GM12878 (cell line): ENCODE measurements around the gene INPP5D. TPM values are rescaled to one million over a fixed set of nuclear protein-coding genes. Genes with fewer than 3 reads are reported as not detected.
A peak's percentile ranks its signal among the peaks of the same experiment; 100 is the strongest.

Experiments
- ATAC-seq: fragments of 200-7000 bp; cut with Tn5 transposase; 3 replicates; pipeline ENCODE4 v1.9.1; 2020; ENCODE audit warnings: mild to moderate bottlenecking, moderate library complexity
- BruUV-seq: library from RNA; stranded (reverse); fragments of 400-500 nt; replicated peaks from 2 replicates; lab custom pipeline; 2021; lab: Mats Ljungman, UMichigan
- CTCF ChIA-PET: fragments of 300-600 bp; sonication (Branson Sonifier 250); formaldehyde crosslinking; extraction: SDS; loops from one replicate; lab custom pipeline; 2021; ENCODE audit warnings: inconsistent platforms; lab: Yijun Ruan, JAX
- POLR2A ChIA-PET: fragments of 350-600 bp; formaldehyde crosslinking; extraction: SDS; loops from one replicate; lab custom pipeline; 2021; ENCODE audit warnings: inconsistent platforms; lab: Charles Lee
- RAD21 ChIA-PET: fragments of 300-600 bp; sonication (Branson Sonifier 250); formaldehyde crosslinking; loops from one replicate; lab custom pipeline; 2023; ENCODE audit warnings: antibody characterized with exemption; ENCODE audit not compliant: unreplicated experiment; lab: Charles Lee
- SMC1A ChIA-PET: fragments of 300-600 bp; sonication (Branson Sonifier 250); formaldehyde crosslinking; loops from one replicate; lab custom pipeline; 2023; ENCODE audit not compliant: unreplicated experiment, uncharacterized antibody; lab: Charles Lee
- DNase-seq: peaks from one replicate; pipeline ENCODE4 v3.0.0-alpha.2; 2011; ENCODE audit warnings: low read depth, low spot score
- FAIRE-seq: peaks from 3 replicates; lab custom pipeline; 2011; peaks lifted over from hg19 to GRCh38; lab: Jason Lieb, UNC
- H2AFZ ChIP-seq: 2 replicates; pipeline ENCODE4 v1.6.0; 2011; ENCODE audit warnings: low read depth, low read length, control low read depth; ENCODE audit not compliant: control insufficient read depth
- H3K27ac ChIP-seq: 2 replicates; pipeline ENCODE4 v1.5.1; 2011; ENCODE audit warnings: control low read depth; ENCODE audit not compliant: control insufficient read depth, insufficient read depth
- H3K27me3 ChIP-seq, 2 experiments: replicated peaks in 1 of 2; 2 replicates each; pipeline versions ENCODE4 v1.6.0 to v1.6.1; 2011; ENCODE audit warnings: low read length in 1 of 2; ENCODE audit not compliant: control insufficient read depth in 2 of 2, insufficient read depth in 2 of 2
- H3K36me3 ChIP-seq, 2 experiments: 2 replicates each; pipeline ENCODE4 v1.5.1; 2011; ENCODE audit warnings: low read length in 1 of 2; ENCODE audit not compliant: control insufficient read depth in 2 of 2, insufficient read depth in 2 of 2
- H3K4me1 ChIP-seq: 2 replicates; pipeline ENCODE4 v1.6.1; 2011; ENCODE audit warnings: mild to moderate bottlenecking, low read length, moderate library complexity, mixed read lengths; ENCODE audit not compliant: control insufficient read depth, insufficient read depth
- H3K4me2 ChIP-seq: 2 replicates; pipeline ENCODE4 v1.6.0; 2011; ENCODE audit warnings: control low read depth; ENCODE audit not compliant: control insufficient read depth, insufficient read depth
- H3K4me3 ChIP-seq: fragments of 200-600 bp; sonication (generic); 2 replicates; pipeline ENCODE4 v1.5.1; 2016
- H3K79me2 ChIP-seq: 2 replicates; pipeline ENCODE4 v1.6.0; 2011; ENCODE audit warnings: low read length; ENCODE audit not compliant: control insufficient read depth, insufficient read depth
- H3K9ac ChIP-seq: 2 replicates; pipeline ENCODE4 v1.8.0; 2011; ENCODE audit warnings: low read length, control low read depth, mixed read lengths; ENCODE audit not compliant: control insufficient read depth, insufficient read depth
- H3K9me3 ChIP-seq: replicated peaks from 3 replicates; pipeline ENCODE4 v1.5.1; 2011; ENCODE audit warnings: mild to moderate bottlenecking, low read length; ENCODE audit not compliant: control insufficient read depth, insufficient read depth
- H4K20me1 ChIP-seq: 2 replicates; pipeline ENCODE4 v1.6.0; 2011; ENCODE audit not compliant: control insufficient read depth, insufficient read depth
- DPF2 ChIP-seq: fragments of 450-650 bp; IDR thresholded peaks from 2 replicates; pipeline ENCODE4 v1.6.1; 2017; ENCODE audit warnings: mild to moderate bottlenecking
- EED ChIP-seq: sonication (generic); IDR thresholded peaks from 2 replicates; pipeline ENCODE4 v1.6.1; 2016; ENCODE audit warnings: antibody characterized with exemption, low read depth
- ESRRA ChIP-seq: IDR thresholded peaks from 2 replicates; pipeline ENCODE4 v1.6.1; 2012; ENCODE audit warnings: mild to moderate bottlenecking, low read length, improper control_type of control experiment
- NR2C1 ChIP-seq: fragments of 450-650 bp; IDR thresholded peaks from 2 replicates; pipeline ENCODE4 v1.6.1; 2017; ENCODE audit warnings: antibody characterized with exemption, mild to moderate bottlenecking, moderate library complexity
- NR2F1 ChIP-seq: fragments of 450-650 bp; conservative IDR thresholded peaks from 2 replicates; pipeline ENCODE4 v1.6.1; 2017; ENCODE audit warnings: mild to moderate bottlenecking
- PKNOX1 ChIP-seq: fragments of 450-650 bp; IDR thresholded peaks from 2 replicates; pipeline ENCODE4 v1.6.1; 2016; ENCODE audit warnings: mild to moderate bottlenecking
- PRDM15 ChIP-seq: fragments of 450-650 bp; formaldehyde crosslinking; IDR thresholded peaks from 2 replicates; pipeline ENCODE4 v1.4.0; 2020; ENCODE audit warnings: mild to moderate bottlenecking, moderate library complexity
- RFX5 ChIP-seq: IDR thresholded peaks from 2 replicates; pipeline ENCODE4 v1.6.1; 2011; ENCODE audit warnings: low read depth, low read length, improper control_type of control experiment
- SMAD1 ChIP-seq: fragments of 450-650 bp; IDR thresholded peaks from 2 replicates; pipeline ENCODE4 v1.6.1; 2018; ENCODE audit warnings: mild to moderate bottlenecking, low read depth; ENCODE audit not compliant: partially characterized antibody
- ZBTB33 ChIP-seq: fragments of 450-650 bp; IDR thresholded peaks from 2 replicates; pipeline ENCODE4 v1.6.1; 2017; ENCODE audit warnings: mild to moderate bottlenecking
- ZNF687 ChIP-seq: fragments of 450-650 bp; IDR thresholded peaks from 2 replicates; pipeline ENCODE4 v1.6.1; 2017; ENCODE audit warnings: mild to moderate bottlenecking, moderate library complexity
- WGBS: methylation state at CpG from one replicate; pipeline ENCODE4 v1.1.6; 2016; ENCODE audit warnings: low lambda C conversion rate; ENCODE audit not compliant: insufficient replicate concordance, insufficient coverage; ENCODE audit errors: missing lambda C conversion rate; 5-methylcytosine and 5-hydroxymethylcytosine counted together
- in situ Hi-C: fragments of 300-500 bp; cut with MboI; formaldehyde crosslinking; loops from 9 replicates; pipeline ENCODE4 v1.14.3; 2018; ENCODE audit warnings: mixed read lengths
- intact Hi-C: fragments of 100-400 bp; cut with micrococcal nuclease; formaldehyde crosslinking; loops from one replicate; pipeline ENCODE4 v1.14.2; 2022; ENCODE audit not compliant: unreplicated experiment
- polyA plus RNA-seq, 11 experiments: library from polyadenylated mRNA; depleted of rRNA in 4 of 11; unstranded in 6 of 11; stranded (reverse) in 5 of 11; fragments of >200 nt; fragmentation: Nextera tagmentation in 4 of 11; fragmentation: Illumina TruSeq in 1 of 11; extraction: Ambion mirVana in 4 of 11; extraction: Trizol in 1 of 11; gene quantifications; 1 replicate in 1 of 11; 2 replicates in 10 of 11; pipeline versions ENCODE4 v1.2.1 to v1.2.3, GENCODE V29; 2011 to 2016; ENCODE audit warnings: inconsistent platforms in 2 of 11, missing spikeins in 2 of 11, low read depth in 1 of 11
- total RNA-seq, 4 experiments: library from RNA; depleted of rRNA in 3 of 4; stranded (reverse); fragments of >200 nt in 3 of 4; fragmentation: Illumina TruSeq in 1 of 4; extraction: Trizol in 1 of 4; gene quantifications; 2 replicates each; pipeline versions ENCODE4 v1.2.1 to v1.2.3, GENCODE V29; 2013 to 2021

INPP5D gene
- total and polyA plus RNA-seq, 10 of the 15 experiments (the other 5 are each of a cell fraction or from before 2014, with no cell fraction given): 11.8 to 139 (median 88.8) TPM

GRCh38 chr2:233124421-233125080, 64.4 kb downstream of the INPP5D start:
- ATAC-seq: peak; percentile 94
- peak overlapping the region; percentile 15; the same call in 1 of the 2 replicates for H3K4me3 ChIP-seq
- peaks cover 2% of the 10 kb centered on the region; the same call in 1 of the 2 replicates for H4K20me1 ChIP-seq
- ChIA-PET SMC1A (interaction anchor here (0.7 to 2.7 kb wide), 12 partner anchors 11 to 71 kb away, joined by 3 to 12 read pairs (median 4); partner anchors contain the start of gene INPP5D), RAD21 (interaction anchor here (1.0 to 2.5 kb wide), 14 partner anchors 11 to 78 kb away, joined by 3 to 19 read pairs (median 5); partner anchors contain the start of gene INPP5D), CTCF (interaction anchor here (0.6 to 1.8 kb wide), 10 partner anchors 9 to 70 kb away, joined by 3 to 12 read pairs (median 4); partner anchors contain the start of gene INPP5D), POLR2A (interaction anchor here (0.6 to 2.2 kb wide), 9 partner anchors 10 to 63 kb away, joined by 3 to 8 read pairs (median 4); no protein-coding TSS in a partner anchor)
- 2% methylated on average over 21 of the region's 21 CpGs for WGBS
- intact Hi-C loops (loop anchor here (1.0 kb wide), 1 partner anchor 61 kb away; no protein-coding TSS in a partner anchor), in situ Hi-C loops (no loop called here)
- peak overlapping the region; percentile 56 for H2AFZ ChIP-seq
- peak overlapping the region; percentile 53 for H3K9ac ChIP-seq
- peak; percentile 59 for FAIRE-seq
- peak; percentile 46 for DNase-seq
- peaks cover 2% of the 10 kb centered on the region; the same call in 1 of the 3 replicates for H3K9me3 ChIP-seq
- no peaks in the 10 kb centered on the region for H3K27me3 ChIP-seq
- H3K4me2 ChIP-seq: peak overlapping the region; percentile 92
- no TSS peak for BruUV-seq
- peaks cover 27% of the 10 kb centered on the region for H3K4me1 ChIP-seq
- peaks cover 29% of the 10 kb centered on the region for H3K79me2 ChIP-seq
- H3K27ac ChIP-seq: peak overlapping the region; percentile 93
- H3K36me3 ChIP-seq: peaks cover 46% of the 10 kb centered on the region in 2 experiments
- TF ChIP-seq NR2F1 (peak; percentile 18; the same call in 1 of the 2 replicates), EED (peak; percentile 67), RFX5 (no peak), PKNOX1 (peak; percentile 25; the same call in 1 of the 2 replicates), SMAD1 (no peak), PRDM15 (CRISPR knock-in tag) (no peak), DPF2 (peak; percentile 62; the same call in 1 of the 2 replicates), ZNF687 (peak; percentile 99), ZBTB33 (no peak), NR2C1 (no peak), ESRRA (no peak)
